ENCODE results near the gene CERS5.
A peak's percentile ranks its signal among the peaks of the same experiment; 100 is the strongest.

Gene CERS5

GRCh38 chr12:50167049-50167828 lies at the start of gene CERS5:
CERS5 (minus strand) TSS chr12:50167369; CDS start chr12:50167297, 72 bp downstream.
- peak; percentile 92 to 94 for DNase-seq

DNA sequence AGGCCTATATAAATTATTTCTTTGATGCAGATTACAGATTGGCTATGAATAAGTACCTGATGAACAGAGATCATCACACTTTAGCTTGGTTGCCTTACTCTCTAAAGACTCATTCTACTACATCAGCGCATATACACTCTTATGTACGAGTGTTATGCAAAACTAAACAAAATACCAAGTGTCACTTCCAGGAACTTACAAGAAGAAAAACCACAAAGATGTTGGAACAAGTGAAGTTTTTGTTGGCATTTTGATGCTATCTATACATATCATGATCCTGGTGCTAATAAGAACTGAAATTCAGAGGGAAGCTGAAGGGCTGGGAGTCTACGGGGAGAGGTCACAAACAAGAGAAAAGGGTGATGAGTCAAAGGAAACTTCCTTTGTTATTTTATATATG lies 47.9 kb upstream of the CERS5 start:
- no peak for DNase-seq

GRCh38 chr12:50214018-50214417 lies 46.8 kb upstream of the CERS5 start:
- DNase-seq = no peak

- DNase-seq = no peak
Measured at GRCh38 chr12:50213439-50213838, 46.3 kb upstream of the CERS5 start.

DNA sequence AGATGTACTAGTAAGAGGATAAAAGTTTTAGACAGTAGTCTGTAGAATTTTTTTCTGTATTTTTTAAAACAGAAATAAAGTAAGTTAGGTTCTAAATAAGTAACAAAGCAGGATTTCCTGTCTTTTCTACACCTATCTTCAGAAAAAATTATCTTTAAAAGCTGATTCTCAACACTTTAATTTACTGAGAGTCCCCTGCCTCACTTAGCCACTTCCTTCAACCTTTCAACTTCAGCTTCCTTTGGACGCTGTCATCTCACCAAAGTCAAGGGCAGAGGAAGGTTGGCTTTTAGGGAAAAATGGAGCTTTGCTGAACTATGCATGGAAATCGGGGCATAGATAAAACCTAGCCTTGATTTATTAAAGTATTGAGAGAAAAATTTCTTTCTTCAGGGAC lies 44.9 kb upstream of the CERS5 start:
- no peak for DNase-seq

GRCh38 chr12:50211392-50212070 lies 44.4 kb upstream of the CERS5 start:
- DNase-seq = no peak

DNA sequence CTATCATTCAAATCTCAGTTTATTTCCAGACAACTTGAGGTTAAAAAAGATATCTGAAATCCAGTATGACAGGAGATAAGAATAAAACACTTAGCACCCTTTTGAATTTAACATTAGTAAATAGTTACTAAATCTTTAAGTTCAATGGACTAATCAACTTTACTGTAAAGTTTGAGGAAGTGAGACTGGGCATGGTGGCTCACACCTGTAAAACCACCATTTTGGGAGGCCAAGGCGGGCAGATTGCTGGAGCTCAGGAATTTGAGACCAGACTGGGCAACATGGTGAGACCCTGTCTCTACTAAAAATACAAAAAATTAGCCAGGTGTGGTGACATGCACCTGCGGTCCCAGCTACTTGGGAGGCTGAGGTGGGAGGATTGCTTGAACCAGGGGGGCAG lies 40.3 kb upstream of the CERS5 start:
- no peak for DNase-seq

DNA sequence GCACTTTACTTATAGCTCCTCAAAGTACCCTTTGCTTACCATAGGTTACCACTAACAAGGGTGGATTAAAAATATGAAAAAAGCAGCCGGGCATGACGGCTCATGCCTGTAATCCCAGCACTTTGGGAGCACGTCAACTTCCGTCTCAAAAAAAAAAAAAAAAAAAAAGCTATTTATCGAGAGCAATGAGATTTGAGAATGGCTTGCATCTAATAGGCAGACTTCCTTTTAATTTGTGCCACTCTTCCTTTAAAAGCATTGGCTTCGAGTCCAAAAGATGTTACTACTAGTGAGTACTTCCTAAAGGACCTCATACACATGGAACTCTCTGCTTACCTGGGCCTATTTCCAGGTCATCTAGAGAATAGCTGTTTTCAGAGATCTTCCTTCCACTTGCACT lies 38.5 kb upstream of the CERS5 start:
- DNase-seq = no peak

DNA sequence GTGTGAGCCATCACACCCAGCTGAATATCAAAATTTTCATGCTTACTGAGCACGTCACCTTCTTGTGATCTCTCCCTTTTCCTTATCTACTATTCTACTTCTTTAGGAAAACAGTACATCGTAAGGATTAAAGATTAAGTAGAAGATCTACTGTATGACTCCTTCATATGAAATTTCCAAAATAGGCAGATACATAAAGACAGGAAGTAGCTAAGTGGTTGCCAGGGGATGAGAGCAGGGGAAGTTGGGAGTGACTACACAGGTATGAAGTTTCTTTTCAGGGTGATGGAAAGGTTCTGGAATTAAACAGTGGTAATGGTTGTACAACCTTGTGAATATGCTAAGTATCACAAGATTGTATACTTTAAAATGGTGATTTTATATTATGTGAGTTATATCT lies 36.5 kb upstream of the CERS5 start:
- no peak for DNase-seq

- no peak for DNase-seq
Measured at GRCh38 chr12:50201987-50202521, 34.9 kb upstream of the CERS5 start.

- no peak for DNase-seq
Measured at GRCh38 chr12:50200552-50201273, 33.5 kb upstream of the CERS5 start.

DNA sequence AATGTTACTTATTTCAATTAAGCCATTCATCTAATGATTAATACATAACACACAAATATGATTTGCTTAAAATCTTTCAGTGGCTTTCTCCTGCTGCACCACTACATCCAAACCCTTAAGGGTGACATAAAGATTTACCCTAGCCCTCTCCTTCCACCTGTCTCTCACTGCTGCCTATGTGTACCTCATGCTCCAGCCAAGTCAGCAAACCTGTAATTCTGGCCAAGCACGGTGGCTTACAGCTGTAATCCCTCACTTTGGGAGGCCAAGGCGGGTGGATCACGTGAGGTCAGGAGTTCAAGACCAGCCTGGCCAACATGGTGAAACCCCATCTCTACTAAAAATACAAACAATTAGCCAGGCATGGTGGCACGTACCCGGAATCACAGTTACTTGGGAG lies 31.7 kb upstream of the CERS5 start:
- DNase-seq = no peak

GRCh38 chr12:50197297-50197727 lies 30.1 kb upstream of the CERS5 start:
- DNase-seq = no peak

DNA sequence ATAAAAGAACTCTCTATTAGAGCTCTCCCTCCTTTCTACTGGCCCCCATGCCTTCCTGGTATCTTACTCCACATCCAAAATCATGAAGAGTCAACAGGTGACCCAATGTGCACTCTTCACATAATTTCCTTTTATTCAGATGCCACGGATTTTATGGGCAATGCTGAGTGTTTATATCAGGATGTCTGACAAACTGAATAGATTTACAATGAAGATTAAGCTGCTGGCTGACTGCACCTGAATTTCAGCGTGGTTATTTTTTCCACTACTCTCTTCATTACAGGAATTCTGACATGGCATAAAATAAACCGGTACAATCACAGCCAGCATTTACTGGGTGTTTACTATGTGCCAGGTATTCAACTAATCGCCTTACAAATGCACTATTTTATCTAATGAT lies 29.4 kb upstream of the CERS5 start:
- no peak for DNase-seq

DNA sequence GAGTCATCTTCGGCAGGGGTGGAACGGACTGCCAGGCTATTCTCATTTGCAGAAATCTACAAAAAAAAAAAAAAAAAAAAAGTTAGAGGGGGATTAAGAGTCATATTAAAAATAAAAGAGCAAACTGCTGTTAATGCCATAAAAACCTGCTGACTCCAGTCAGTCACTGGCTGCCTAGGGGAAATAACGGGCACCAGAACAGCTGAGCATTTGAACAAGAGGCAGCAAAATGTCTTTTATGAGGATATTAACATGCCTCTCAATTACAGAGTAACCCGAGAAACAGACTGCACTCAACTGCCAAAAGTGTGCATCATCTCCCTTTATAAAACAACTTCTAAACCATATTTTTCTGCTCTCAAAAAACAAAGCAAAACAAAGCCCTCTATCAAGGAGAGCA lies 28.7 kb upstream of the CERS5 start:
- no peak for DNase-seq

GRCh38 chr12:50192908-50193307 lies 25.7 kb upstream of the CERS5 start:
- DNase-seq = no peak

- DNase-seq = no peak
Measured at GRCh38 chr12:50192236-50192635, 25.1 kb upstream of the CERS5 start.

- no peak for DNase-seq
Measured at GRCh38 chr12:50190859-50191258, 23.7 kb upstream of the CERS5 start.

DNA sequence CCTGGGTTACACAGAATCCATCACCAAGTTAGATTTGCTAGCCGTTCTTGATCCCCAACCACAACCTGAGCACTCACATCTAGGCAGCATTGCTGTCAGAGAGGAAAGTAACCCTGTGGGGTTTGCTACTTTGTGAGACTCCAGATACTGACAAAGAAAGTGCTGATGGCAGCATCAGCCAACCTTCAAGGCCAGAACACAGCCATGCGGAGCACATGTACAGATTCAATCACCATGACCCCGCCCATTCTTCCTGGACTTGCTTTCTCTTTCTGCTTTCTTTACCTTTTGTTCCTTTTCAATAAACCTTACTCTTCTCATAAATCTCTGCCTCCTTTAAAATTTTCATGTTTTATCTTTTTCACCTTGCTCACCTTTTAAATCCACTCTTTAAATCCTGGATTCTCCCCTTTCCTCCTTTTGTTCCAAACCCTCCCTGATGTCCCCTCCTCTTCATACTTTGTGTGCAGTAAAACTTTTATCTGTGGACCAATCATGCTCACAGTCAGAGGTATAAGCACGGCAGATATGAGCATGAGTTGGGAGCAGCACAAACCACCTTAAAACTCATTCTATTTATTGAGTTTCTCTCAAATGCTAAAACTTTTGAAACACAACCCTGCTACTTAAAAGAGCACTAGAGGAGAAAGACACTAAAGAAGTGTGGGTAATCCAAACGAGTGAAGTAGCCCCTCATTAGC lies 21.9 kb upstream of the CERS5 start:
- no peak for DNase-seq

GRCh38 chr12:50188241-50188781 lies 21.1 kb upstream of the CERS5 start:
- no peak for DNase-seq

DNA sequence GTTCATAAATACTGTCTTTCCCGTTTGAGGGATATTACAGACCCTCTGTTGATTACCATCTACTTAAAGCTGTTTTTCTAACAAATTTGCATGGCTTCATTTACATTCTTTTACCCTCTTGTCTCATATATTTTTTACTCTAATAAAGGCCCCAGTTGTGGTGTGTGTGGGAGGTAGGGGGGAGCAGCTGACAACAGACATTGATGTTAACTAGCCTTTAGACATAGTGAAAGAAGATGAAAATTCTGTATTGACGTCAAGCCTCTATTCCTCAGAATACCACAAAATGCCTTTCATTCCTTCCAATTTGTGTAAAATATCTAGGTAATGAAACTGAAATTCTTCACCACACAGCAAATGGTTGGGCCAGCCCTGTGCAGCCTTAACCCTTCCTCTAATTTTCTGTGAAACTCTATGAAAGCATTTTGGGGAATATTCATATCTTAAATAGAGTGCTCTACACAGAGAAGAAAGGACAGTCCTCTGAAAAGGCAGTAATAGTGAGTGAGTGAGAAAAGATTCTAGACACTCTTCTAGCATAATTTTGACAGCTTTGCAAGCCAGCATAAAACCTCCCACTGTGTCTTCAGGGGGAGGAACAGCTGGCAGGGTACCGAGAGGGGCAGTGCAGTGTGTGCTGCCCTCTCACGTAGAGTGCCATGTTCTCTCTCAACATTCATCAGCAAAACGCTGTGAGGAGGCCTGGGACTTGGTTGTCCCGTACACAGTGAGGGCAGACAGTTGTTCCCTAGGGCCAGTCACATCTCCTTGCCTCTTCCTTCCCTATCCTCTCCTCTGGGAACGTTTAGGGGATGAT lies 20.1 kb upstream of the CERS5 start:
- no peak for DNase-seq

GRCh38 chr12:50186681-50187080 lies 19.5 kb upstream of the CERS5 start:
- no peak for DNase-seq
